ENCODE data around the gene SLX1A. TPM values are rescaled to one million over a fixed set of nuclear protein-coding genes. Genes with fewer than 3 reads are reported as not detected.
"Not testable (repeated sequence)": the region's sequence is repeated elsewhere in the genome, so short reads cannot be mapped to it uniquely, and the experiment has no call there.

Gene SLX1A
- total RNA-seq, 1 donor from 2014 or later, result 27.6 TPM

- not testable (repeated sequence) for H3K36me3 Mint-ChIP-seq; H3K4me1 Mint-ChIP-seq (ENCODE audit: unreplicated experiment); H3K27me3 Mint-ChIP-seq
Observed at GRCh38 chr16:30199608-30200343, 6.1 kb downstream of the SLX1A start.

GRCh38 chr16:30205541-30206236, 12.0 kb downstream of the SLX1A start:
- not testable (repeated sequence) for H3K4me3 Mint-ChIP-seq; H3K27me3 Mint-ChIP-seq; H3K4me1 Mint-ChIP-seq (ENCODE audit: unreplicated experiment); H3K9me3 Mint-ChIP-seq; H3K27ac Mint-ChIP-seq; H3K36me3 Mint-ChIP-seq
- peak; percentile 57 for DNase-seq (ENCODE audit: extremely low spot score, unreplicated experiment)

More at GRCh38 chr16:30199608-30200343, 6.1 kb downstream of the SLX1A start:
- not testable (repeated sequence) for H3K9me3 Mint-ChIP-seq; H3K27ac Mint-ChIP-seq; DNase-seq (ENCODE audit: extremely low spot score, unreplicated experiment); H3K4me3 Mint-ChIP-seq

DNA sequence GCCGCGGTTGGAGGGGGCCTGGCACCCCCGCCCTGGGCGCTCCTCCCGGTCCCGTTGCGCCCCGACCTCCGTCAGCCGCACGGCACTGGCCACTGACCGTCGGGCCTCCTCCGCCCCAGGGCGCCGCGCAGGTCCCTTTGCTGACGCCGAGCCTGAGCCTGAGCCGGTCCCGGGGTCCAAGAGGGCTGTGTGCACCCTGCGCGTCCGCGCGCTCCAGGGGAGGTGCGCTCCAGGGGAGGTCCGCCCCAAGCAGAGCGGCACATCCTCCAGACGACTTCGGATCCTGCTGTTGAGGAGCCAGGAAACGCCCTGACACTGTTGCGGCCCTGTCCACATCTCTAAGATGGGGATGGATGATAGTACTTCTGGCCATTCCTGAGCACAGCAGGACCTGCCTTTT, 12.6 kb downstream of the SLX1A start:
- H3K27me3 Mint-ChIP-seq; H3K9me3 Mint-ChIP-seq; H3K27ac Mint-ChIP-seq; DNase-seq (ENCODE audit: extremely low spot score, unreplicated experiment); H3K4me3 Mint-ChIP-seq; H3K36me3 Mint-ChIP-seq; H3K4me1 Mint-ChIP-seq (ENCODE audit: unreplicated experiment): not testable (repeated sequence)

GRCh38 chr16:30207063-30207704, 13.5 kb downstream of the SLX1A start:
- H3K36me3 Mint-ChIP-seq; H3K27me3 Mint-ChIP-seq; H3K27ac Mint-ChIP-seq; H3K9me3 Mint-ChIP-seq; H3K4me3 Mint-ChIP-seq; H3K4me1 Mint-ChIP-seq (ENCODE audit: unreplicated experiment): not testable (repeated sequence)
- peak; percentile 1 for DNase-seq (ENCODE audit: extremely low spot score, unreplicated experiment)

DNA sequence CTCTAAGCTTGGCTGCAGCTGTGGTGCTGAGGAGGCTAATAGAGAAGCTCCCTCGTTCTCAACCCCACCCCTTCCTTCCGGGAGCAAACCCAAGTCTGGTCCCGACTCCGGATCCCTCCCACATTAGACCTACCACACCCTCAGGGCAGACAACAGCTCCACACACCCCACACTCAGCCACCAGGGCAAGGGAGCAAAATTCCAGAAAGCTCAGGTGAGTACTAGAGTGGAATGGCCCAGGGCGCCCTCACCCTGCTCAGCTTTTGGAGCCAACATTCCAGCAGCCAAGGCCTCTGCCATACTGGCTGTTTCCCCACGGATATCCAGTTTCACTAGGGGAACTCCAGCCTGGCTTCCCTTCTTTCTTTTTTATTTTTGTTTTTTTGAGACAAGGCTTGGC, 15.4 kb downstream of the SLX1A start:
- not testable (repeated sequence) for DNase-seq (ENCODE audit: extremely low spot score, unreplicated experiment); H3K36me3 Mint-ChIP-seq; H3K9me3 Mint-ChIP-seq; H3K4me1 Mint-ChIP-seq (ENCODE audit: unreplicated experiment); H3K4me3 Mint-ChIP-seq; H3K27me3 Mint-ChIP-seq; H3K27ac Mint-ChIP-seq

- H3K4me1 Mint-ChIP-seq (ENCODE audit: unreplicated experiment); DNase-seq (ENCODE audit: extremely low spot score, unreplicated experiment); H3K27ac Mint-ChIP-seq; H3K9me3 Mint-ChIP-seq; H3K36me3 Mint-ChIP-seq; H3K27me3 Mint-ChIP-seq; H3K4me3 Mint-ChIP-seq: not testable (repeated sequence)
Observed at GRCh38 chr16:30211414-30211813, 17.7 kb downstream of the SLX1A start.

DNA sequence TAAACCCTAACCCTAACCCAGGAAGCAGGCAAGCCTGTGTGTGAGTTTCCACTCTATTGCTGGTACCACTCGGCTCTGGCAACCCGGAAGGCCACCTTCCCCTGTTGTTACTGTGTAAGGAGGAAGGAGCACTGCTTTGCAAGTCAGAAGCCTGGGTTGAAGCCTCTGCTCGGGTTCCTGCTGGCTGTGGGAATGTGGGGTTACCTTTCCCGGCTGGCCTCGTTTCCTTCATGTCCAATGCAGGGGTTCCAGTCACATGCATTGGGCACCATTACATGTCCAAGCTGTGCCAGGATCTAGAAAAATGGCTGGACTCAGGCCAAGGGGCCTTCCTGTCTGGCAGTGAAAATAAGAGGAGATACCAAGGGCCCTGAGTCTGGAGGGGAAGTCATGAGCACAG, 23.4 kb downstream of the SLX1A start:
- H3K36me3 Mint-ChIP-seq; H3K27ac Mint-ChIP-seq; H3K4me1 Mint-ChIP-seq (ENCODE audit: unreplicated experiment); H3K9me3 Mint-ChIP-seq; H3K4me3 Mint-ChIP-seq; H3K27me3 Mint-ChIP-seq: not testable (repeated sequence)
- peak; percentile 27 for DNase-seq (ENCODE audit: extremely low spot score, unreplicated experiment)

Other genes starting within 250 kb of the SLX1A start
- 72.4 and 73.5 TPM in 2 replicates for gene TMEM219, start 231.8 kb upstream of the SLX1A start, total RNA-seq (ENCODE audit: low replicate concordance)
- 42.6 and 52.4 TPM in 2 replicates for gene TAOK2, start 220.0 kb upstream of the SLX1A start, total RNA-seq (ENCODE audit: low replicate concordance)
- 13.7 and 20.9 TPM in 2 replicates for gene HIRIP3, start 198.3 kb upstream of the SLX1A start, total RNA-seq (ENCODE audit: low replicate concordance)
- 52.8 and 78.7 TPM in 2 replicates for gene INO80E, start 197.6 kb upstream of the SLX1A start, total RNA-seq (ENCODE audit: low replicate concordance)
- gene DOC2A, start 182.8 kb upstream of the SLX1A start, total RNA-seq (ENCODE audit: low replicate concordance), result 6.9 and 9.7 TPM in 2 replicates
- not detected in 2 replicates for gene C16orf92, start 170.7 kb upstream of the SLX1A start, total RNA-seq (ENCODE audit: low replicate concordance)
- gene TLCD3B, start 162.6 kb upstream of the SLX1A start, total RNA-seq (ENCODE audit: low replicate concordance), result 0.31 and 2.1 TPM in 2 replicates
- gene ALDOA, start 128.1 kb upstream of the SLX1A start, total RNA-seq (ENCODE audit: low replicate concordance), result 620 and 1,017 TPM in 2 replicates
- gene PPP4C, start 117.9 kb upstream of the SLX1A start, total RNA-seq (ENCODE audit: low replicate concordance), result 128 and 155 TPM in 2 replicates
- 1.6 TPM in 2 replicates for gene TBX6, start 102.0 kb upstream of the SLX1A start, total RNA-seq (ENCODE audit: low replicate concordance)
- gene YPEL3, start 97.7 kb upstream of the SLX1A start, total RNA-seq (ENCODE audit: low replicate concordance), result 37.9 and 61.9 TPM in 2 replicates
- 19.7 and 23.2 TPM in 2 replicates for gene GDPD3, start 80.3 kb upstream of the SLX1A start, total RNA-seq (ENCODE audit: low replicate concordance)
- 79.6 and 88.0 TPM in 2 replicates for gene MAPK3, start 70.7 kb upstream of the SLX1A start, total RNA-seq (ENCODE audit: low replicate concordance)
- gene CORO1A, start 10.3 kb upstream of the SLX1A start, total RNA-seq (ENCODE audit: low replicate concordance), result 10.8 and 21.3 TPM in 2 replicates
- gene BOLA2B, start 209 bp upstream of the SLX1A start, total RNA-seq (ENCODE audit: low replicate concordance), result 82.9 and 148 TPM in 2 replicates
- gene SULT1A3, start 5.4 kb downstream of the SLX1A start, total RNA-seq (ENCODE audit: low replicate concordance), result 27.7 and 33.0 TPM in 2 replicates
- 9.1 and 15.3 TPM in 2 replicates for gene NPIPB13, start 54.6 kb downstream of the SLX1A start, total RNA-seq (ENCODE audit: low replicate concordance)
- gene CD2BP2, start 161.4 kb downstream of the SLX1A start, total RNA-seq (ENCODE audit: low replicate concordance), result 64.6 and 68.9 TPM in 2 replicates
- gene TBC1D10B, start 176.6 kb downstream of the SLX1A start, total RNA-seq (ENCODE audit: low replicate concordance), result 46.8 and 50.0 TPM in 2 replicates
- 10.4 and 21.7 TPM in 2 replicates for gene MYL11, start 180.9 kb downstream of the SLX1A start, total RNA-seq (ENCODE audit: low replicate concordance)
- 1.4 and 2.3 TPM in 2 replicates for gene SEPTIN1, start 188.7 kb downstream of the SLX1A start, total RNA-seq (ENCODE audit: low replicate concordance)
- gene ZNF48, start 201.5 kb downstream of the SLX1A start, total RNA-seq (ENCODE audit: low replicate concordance), result 14.5 and 21.1 TPM in 2 replicates
- gene ZNF771, start 213.7 kb downstream of the SLX1A start, total RNA-seq (ENCODE audit: low replicate concordance), result 4.7 and 15.5 TPM in 2 replicates
- 41.8 and 62.1 TPM in 2 replicates for gene DCTPP1, start 236.2 kb downstream of the SLX1A start, total RNA-seq (ENCODE audit: low replicate concordance)

Measured in type B pancreatic cell (in vitro differentiated cells).